ENCODE data around the gene PLCL2. TPM values are rescaled to one million over a fixed set of nuclear protein-coding genes. Genes with fewer than 3 reads are reported as not detected.

PLCL2 gene
- total RNA-seq, 4 donors from 2014 or later = 4.1 to 9.1 (median 6.7) TPM

DNA sequence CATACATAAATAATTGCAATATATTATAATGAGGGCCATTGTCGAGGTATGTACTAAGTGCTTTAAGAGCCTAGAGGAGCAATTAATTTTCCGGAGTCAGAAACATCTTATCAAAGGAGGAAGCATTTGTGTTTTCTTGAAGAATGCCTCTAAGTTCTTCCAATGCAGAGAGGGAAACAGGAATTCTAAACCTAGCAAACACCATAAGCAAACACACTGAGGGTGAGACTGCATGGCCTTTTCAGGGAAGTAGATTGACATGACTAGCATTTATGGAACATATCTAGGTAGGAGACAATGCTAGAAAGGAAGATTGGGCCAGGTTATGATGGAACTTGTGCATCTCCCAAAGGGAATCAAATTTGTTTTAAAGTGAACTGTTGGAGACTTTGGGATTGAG lies 7.2 kb upstream of the PLCL2 start:
- 83% methylated on average over 2 of the region's 2 CpGs for WGBS
- H3K36me3 ChIP-seq = no peaks in the 10 kb centered on the region
- no peak overlapping the region for H3K4me3 ChIP-seq
- DNase-seq (ENCODE audit: extremely low spot score) = no peak
- TF ChIP-seq, protein P1, sequence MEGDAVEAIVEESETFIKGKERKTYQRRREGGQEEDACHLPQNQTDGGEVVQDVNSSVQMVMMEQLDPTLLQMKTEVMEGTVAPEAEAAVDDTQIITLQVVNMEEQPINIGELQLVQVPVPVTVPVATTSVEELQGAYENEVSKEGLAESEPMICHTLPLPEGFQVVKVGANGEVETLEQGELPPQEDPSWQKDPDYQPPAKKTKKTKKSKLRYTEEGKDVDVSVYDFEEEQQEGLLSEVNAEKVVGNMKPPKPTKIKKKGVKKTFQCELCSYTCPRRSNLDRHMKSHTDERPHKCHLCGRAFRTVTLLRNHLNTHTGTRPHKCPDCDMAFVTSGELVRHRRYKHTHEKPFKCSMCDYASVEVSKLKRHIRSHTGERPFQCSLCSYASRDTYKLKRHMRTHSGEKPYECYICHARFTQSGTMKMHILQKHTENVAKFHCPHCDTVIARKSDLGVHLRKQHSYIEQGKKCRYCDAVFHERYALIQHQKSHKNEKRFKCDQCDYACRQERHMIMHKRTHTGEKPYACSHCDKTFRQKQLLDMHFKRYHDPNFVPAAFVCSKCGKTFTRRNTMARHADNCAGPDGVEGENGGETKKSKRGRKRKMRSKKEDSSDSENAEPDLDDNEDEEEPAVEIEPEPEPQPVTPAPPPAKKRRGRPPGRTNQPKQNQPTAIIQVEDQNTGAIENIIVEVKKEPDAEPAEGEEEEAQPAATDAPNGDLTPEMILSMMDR (IDR thresholded peaks at IDR 0.05) = no peak
- no peak for TF ChIP-seq POLR2AphosphoS5 (IDR thresholded peaks at IDR 0.05)
- no peak for TF ChIP-seq POLR2A (IDR thresholded peaks at IDR 0.05; ENCODE audit: low read depth)
- TF ChIP-seq EP300 (IDR thresholded peaks at IDR 0.05) = no peak
- H3K9me3 ChIP-seq = no peaks in the 10 kb centered on the region
- no peaks in the 10 kb centered on the region for H3K4me1 ChIP-seq
- H3K27ac ChIP-seq (replicated peaks in 1 of 4) = no peak overlapping the region
- intact Hi-C loops (cut with DNase I) = no loop called here
- no peaks in the 10 kb centered on the region for H3K27me3 ChIP-seq

DNA sequence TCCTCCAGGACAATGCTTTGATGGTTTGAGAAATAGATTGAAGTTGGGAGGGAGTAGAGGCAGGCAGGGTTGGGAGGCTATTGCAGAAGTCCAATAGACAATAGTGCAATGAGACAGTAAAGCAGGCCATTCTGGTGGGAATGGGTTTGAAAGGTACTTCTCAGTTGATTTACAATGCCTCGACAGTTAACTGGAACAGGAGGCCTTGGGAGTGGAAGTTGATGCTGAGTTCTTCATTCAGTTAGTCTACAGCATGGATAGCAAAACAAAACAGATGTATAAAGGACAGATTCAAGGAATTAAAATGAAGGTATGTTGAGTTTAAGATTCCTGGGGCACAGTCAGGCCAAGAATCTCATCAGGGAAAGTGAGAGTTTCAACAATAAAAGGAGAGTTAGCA lies 6.8 kb upstream of the PLCL2 start:
- Histone ChIP-seq H3K36me3 (no peaks in the 10 kb centered on the region), H3K27ac (replicated peaks in 1 of 4) (no peak overlapping the region), H3K27me3 (no peaks in the 10 kb centered on the region), H3K4me3 (no peak overlapping the region), H3K4me1 (peaks cover 0 to under 1% (median 0%) of the 10 kb centered on the region in 4 donors), H3K9me3 (no peaks in the 10 kb centered on the region)
- DNase-seq (ENCODE audit: extremely low spot score) = no peak
- intact Hi-C loops (cut with DNase I) = no loop called here
- WGBS = 92% methylated on average over 1 of the region's 1 CpG
- TF ChIP-seq, protein P1 (IDR thresholded peaks at IDR 0.05) = no peak
- TF ChIP-seq POLR2A (IDR thresholded peaks at IDR 0.05; ENCODE audit: low read depth) = no peak
- no peak for TF ChIP-seq EP300 (IDR thresholded peaks at IDR 0.05)
- no peak for TF ChIP-seq POLR2AphosphoS5 (IDR thresholded peaks at IDR 0.05)

DNA sequence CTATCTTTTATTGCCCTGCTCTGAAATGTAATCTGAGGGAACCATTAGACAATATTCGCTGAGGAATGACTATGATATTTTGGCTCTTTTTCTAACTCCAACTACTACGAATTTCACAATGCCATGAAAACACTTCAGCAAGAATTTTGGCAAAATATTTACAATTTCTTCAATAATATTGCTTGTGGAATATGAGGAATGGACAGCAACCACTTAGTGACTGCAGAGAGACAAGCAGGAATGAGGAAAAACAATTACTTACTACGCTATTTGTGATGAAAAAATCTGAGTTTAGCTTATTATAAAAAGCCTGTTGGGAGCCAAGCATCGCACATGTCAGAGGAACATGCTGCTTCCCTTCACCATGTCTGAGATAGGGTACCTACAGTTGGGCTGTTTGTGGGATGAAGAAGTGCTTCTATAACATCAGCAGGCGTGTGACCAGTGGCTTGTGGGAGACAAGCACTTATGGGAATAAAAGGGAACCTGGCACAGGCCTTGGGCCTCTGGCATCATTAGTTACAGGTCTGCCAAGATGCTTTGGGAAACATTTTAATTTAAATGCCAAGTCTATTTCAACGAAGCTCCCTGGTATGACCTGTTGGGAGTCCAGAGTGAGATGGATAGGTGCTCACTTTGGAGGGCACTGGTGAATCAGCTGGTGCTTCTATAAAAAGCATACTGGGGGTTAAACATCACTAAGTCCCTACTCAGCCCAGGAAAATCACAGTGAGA lies 2.7 kb upstream of the PLCL2 start:
- DNase-seq (ENCODE audit: extremely low spot score) = no peak
- intact Hi-C loops (cut with DNase I) = no loop called here
- Histone ChIP-seq H3K27me3 (no peaks in the 10 kb centered on the region), H3K36me3 (no peaks in the 10 kb centered on the region), H3K9me3 (no peaks in the 10 kb centered on the region), H3K4me3 (no peak overlapping the region), H3K27ac (replicated peaks in 1 of 4) (no peak overlapping the region), H3K4me1 (peaks cover 0 to 26% (median 17%) of the 10 kb centered on the region in 4 donors)
- 76% methylated on average over 6 of the region's 6 CpGs for WGBS
- TF ChIP-seq POLR2A (IDR thresholded peaks at IDR 0.05; ENCODE audit: low read depth) (no peak), EP300 (IDR thresholded peaks at IDR 0.05) (no peak), POLR2AphosphoS5 (IDR thresholded peaks at IDR 0.05) (no peak)
- TF ChIP-seq, protein P1 (IDR thresholded peaks at IDR 0.05) = no peak

DNA sequence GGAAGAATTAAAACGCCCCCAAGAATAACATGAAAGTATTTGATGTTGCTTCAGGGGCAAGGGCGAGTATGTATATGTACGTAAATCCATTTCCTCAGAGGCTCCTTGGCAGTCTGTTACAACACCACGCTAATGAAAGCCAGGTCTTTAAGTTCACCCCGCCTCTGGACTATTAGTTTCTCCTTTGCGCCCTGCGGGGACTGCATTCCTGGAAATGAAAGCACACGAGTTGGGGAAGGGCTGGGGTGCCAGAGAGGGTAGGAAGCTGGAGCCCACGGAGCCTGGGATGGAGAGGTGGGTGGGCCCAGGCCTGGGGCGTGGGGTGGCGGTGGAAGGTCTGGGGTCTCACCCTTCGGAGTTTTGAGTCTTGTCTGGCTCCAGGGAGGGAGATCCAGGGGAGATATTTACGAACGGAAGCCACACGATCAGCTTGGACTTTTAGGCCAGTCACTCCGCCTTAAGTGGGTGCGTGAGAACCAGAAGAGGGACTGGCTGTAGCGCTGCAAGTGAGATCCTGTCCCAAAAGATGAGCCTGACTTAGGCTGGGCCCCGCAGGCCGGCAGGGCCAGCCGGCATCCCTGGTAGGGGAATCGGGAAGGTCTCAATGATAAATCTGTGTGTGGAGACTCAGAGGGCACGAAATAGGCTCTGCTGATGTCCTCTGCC lies 1.6 kb upstream of the PLCL2 start:
- Histone ChIP-seq H3K27ac (replicated peaks in 1 of 4) (peak overlapping the region; percentile 82 to 85 (median 83)), H3K4me1 (peaks cover 0 to 26% (median 17%) of the 10 kb centered on the region in 4 donors), H3K9me3 (no peaks in the 10 kb centered on the region), H3K27me3 (no peaks in the 10 kb centered on the region), H3K36me3 (no peaks in the 10 kb centered on the region), H3K4me3 (peak overlapping the region in 1 of 4 donors; percentile 8)
- TF ChIP-seq POLR2A (IDR thresholded peaks at IDR 0.05; ENCODE audit: low read depth) (no peak), EP300 (IDR thresholded peaks at IDR 0.05) (no peak)
- TF ChIP-seq, protein P1 (IDR thresholded peaks at IDR 0.05) = no peak
- DNase-seq (ENCODE audit: extremely low spot score) = no peak
- WGBS = 79% methylated on average over 23 of the region's 23 CpGs
- intact Hi-C loops (cut with DNase I) = no loop called here

Data from esophagus muscularis mucosa (tissue), 4 donors.